GM21367 (cell line): ENCODE results near the gene SLC7A11.
A peak's percentile ranks its signal among the peaks of the same experiment; 100 is the strongest.
"Not testable (repeated sequence)": the region's sequence is repeated elsewhere in the genome, so short reads cannot be mapped to it uniquely, and the experiment has no call there.

ENCODE experiments used
- ATAC-seq: cut with Tn5 transposase; IDR thresholded peaks from one replicate; pipeline ENCODE4 v1.9.1; 2021; ENCODE audit not compliant: unreplicated experiment

Gene SLC7A11

GRCh38 chr4:138216272-138216867 is 25.8 kb downstream of the SLC7A11 start:
- ATAC-seq: no peak

DNA sequence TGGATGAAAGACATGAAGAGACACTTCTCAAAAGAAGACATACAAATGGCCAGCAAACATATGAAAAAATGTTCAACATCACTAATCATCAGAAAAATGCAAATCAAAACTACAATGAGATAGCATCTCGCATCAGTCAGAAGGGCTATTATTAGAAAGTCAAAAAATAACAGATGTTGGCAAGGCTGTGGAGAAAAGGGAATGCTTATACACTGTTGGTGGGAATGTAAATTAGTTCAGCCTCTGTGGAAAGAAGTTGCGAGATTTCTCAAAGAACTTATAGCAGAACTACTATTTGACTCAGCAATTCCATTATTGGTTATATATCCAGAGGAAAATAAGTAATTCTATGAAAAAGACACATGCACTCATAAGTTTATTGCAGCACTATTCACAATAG is 31.6 kb downstream of the SLC7A11 start:
- not testable (repeated sequence) for ATAC-seq

- no peak for ATAC-seq
These were observed 33.1 kb downstream of the SLC7A11 start for GRCh38 chr4:138209094-138209493.

DNA sequence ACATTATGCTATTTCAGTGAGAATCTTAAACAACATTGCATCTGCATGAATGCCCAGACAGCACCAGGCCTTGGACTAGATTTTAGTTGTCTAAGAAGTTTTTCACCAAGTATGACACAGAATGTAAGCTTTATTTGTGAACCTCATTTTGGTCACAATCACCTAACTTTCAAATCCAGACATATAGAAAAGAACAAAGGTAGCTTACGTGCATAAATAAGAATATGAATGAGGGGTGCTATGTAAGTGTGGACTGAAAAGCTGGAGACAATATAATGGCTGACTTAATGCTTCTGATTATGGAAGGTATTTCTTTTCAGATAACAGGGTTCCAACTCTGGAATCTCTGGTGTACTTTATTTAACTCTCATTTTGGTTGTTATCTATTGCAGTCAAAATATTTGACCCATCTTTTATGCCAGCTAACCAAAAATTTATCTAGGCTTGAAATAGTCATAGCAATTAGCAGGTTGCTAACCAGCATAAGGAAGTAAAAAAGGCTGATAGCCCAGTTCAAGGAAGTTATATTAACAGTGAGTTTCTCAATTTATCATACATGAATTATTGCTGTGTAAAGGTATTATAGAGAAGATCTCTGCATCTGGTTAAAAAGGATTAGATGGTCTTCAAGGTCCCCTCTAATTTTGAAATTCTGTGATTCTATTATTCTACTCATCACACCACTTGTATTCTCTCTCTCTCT is 36.5 kb downstream of the SLC7A11 start:
- ATAC-seq: no peak

DNA sequence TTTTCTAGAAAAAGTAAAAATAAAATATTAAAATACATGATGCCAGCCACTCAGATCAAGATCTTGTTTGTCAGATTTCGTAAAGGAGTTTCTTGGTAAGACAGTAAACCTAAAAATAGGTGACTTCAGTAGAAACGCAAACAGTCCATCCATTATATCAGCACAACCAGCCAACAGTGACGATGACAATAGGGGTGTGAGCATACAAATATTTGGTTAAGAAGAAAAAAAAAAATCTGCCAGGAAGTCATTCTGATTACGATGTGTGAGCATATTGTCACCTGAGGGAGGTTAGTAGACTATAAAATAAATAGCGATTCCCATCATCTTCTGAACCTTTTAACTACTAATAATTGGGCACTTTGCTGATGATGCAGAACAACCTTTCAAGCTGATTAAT is 37.6 kb downstream of the SLC7A11 start:
- ATAC-seq: no peak

DNA sequence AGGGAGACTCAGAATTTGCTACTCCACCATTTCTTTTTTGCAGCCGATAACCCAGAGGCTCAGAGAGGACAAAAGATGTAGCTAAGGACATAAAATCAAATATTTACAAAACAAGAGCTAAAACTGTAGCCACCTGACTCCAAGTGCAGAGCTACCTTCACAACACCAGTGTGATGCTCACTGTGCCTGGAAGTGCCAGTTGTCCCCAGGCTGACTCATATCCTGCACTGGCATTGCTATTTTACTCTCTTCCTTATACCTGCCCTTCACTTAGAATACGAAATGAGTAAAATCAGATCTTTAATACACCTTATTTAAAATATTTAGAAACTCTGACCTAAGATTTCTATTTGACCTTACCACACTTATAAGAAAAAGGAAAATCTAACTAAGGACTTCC is 39.5 kb downstream of the SLC7A11 start:
- ATAC-seq: no peak

DNA sequence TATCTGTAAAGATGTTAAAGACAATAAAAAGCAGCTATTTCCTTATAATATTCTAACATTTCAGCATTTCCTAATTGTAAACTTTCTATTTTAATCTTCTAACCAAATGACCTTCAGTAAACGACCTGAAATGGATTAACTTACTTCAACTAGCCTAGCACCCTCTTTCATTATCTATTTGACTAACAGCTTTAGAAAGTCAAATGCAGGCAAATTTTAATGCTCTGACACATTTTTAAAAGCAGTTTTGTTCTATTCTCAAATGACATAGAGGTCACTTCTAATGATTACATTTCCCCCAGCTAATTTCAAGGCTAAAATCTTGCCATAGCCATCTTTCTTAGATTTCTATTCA is 41.9 kb downstream of the SLC7A11 start:
- peak; percentile 35 for ATAC-seq

DNA sequence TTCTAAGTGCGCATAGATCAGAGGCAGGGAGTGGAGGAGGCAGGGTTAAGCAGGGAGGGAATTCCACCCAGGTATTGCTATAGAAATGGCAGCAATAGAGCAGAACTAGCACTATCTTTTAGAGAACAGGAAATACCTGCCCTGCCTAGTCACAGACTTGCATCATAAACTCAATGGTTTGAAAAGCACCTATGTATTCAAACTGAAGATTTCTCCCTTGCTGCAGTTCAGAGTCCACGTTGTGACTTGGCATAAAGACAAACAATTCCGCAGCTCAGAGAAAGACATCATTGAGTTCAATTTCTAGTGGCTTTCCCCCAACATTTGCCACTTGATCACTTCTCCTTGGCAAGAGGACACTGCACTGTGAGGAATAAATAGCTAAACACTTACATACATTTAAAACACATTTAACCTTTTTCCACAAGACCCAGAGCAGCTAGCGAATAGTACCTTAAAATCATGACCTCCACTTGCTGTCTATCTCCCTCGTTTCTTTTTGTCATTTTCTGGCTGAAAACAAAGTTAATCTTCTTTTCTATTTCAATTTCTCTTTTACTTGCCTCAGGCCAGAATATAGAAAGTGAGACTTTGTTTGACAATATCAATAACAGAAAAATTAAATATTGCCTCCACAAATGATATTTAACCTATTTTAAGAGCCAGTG is 42.4 kb downstream of the SLC7A11 start:
- ATAC-seq: peak; percentile 51

DNA sequence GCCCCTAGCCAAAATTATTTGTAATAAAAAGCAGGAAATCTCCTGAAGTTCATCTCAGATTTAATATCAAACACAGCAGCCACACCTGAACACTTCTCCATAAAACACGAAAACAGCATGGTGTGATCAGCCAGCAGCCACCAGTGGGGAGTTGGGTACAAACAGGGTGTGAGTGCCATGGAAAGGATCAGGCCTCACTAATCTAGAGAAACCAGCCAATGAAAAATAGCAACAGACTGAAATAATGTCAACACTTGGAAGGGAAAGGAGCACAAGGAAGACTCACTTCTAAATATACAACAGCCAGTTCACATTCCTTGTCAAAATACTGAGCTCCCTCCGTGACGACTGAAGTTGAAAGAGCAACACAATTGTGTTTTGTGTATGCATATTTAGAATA is 46.0 kb downstream of the SLC7A11 start:
- no peak for ATAC-seq

- ATAC-seq: no peak
These were observed 48.2 kb downstream of the SLC7A11 start for GRCh38 chr4:138193963-138194362.

DNA sequence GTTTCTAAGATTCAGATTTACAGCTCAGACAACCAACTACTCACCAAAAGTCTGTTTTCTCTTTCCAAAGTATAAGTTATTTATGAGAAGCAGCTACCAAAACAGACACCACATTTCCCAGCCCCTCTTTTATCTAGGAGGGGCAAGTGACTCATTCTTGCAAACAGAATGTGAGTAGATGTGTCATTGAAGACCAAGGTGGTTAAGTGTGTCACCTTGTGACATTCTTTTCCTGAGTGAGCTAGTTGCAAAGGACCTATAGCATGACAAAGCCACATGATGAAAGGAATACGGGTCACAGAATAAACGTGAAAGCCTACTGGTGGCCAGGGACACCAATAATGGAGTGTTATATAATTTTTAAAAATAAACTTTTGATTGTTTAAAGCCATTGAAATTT is 50.0 kb downstream of the SLC7A11 start:
- ATAC-seq: no peak

DNA sequence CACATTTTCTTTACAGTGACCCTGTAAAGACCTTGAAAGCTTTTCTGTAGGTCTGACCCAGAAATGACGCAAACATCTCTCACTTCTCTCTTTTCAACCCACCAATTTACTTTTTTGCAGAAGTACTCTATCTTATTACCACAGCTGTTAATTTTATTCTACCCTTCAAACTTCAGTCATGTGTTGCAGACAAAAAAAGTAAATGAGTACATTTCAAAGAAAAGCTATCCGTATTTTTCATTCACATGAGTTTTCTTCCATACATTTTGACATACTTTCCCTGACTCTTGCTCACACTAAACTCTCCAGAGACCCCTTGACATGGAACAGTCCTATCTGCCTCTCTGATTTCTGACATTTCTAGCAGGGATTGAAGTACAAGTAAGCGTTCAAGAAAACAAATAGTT is 51.7 kb downstream of the SLC7A11 start:
- ATAC-seq: peak; percentile 99

- no peak for ATAC-seq
These were observed 52.9 kb downstream of the SLC7A11 start for GRCh38 chr4:138189206-138189605.

GRCh38 chr4:138188406-138189084 is 53.6 kb downstream of the SLC7A11 start:
- no peak for ATAC-seq

- ATAC-seq: no peak
These were observed 56.1 kb downstream of the SLC7A11 start for GRCh38 chr4:138185859-138186645.

- ATAC-seq: no peak
These were observed 57.3 kb downstream of the SLC7A11 start for GRCh38 chr4:138184886-138185285.

- ATAC-seq: peak; percentile 76
These were observed 59.2 kb downstream of the SLC7A11 start for GRCh38 chr4:138182838-138183426.

DNA sequence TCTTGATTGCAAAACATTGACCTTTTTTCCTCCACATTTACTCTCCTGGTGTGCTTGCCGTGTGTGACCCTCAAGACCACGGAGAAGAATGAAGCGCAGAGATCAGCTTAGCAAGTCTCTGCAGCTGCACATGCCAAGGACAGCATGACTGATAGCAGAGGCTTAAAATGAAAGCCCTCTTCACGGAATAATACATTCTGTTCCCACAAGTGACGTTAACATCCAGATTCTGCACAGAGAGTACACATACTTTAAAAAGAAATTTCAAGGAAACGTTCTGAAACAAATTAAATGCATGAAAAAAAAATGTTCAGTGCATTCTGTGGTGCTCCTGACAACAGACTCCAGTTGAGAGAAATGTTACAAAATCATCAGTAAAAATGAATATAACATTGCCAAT is 60.9 kb downstream of the SLC7A11 start:
- no peak for ATAC-seq

GRCh38 chr4:138178566-138178965 is 63.6 kb downstream of the SLC7A11 start:
- no peak for ATAC-seq

DNA sequence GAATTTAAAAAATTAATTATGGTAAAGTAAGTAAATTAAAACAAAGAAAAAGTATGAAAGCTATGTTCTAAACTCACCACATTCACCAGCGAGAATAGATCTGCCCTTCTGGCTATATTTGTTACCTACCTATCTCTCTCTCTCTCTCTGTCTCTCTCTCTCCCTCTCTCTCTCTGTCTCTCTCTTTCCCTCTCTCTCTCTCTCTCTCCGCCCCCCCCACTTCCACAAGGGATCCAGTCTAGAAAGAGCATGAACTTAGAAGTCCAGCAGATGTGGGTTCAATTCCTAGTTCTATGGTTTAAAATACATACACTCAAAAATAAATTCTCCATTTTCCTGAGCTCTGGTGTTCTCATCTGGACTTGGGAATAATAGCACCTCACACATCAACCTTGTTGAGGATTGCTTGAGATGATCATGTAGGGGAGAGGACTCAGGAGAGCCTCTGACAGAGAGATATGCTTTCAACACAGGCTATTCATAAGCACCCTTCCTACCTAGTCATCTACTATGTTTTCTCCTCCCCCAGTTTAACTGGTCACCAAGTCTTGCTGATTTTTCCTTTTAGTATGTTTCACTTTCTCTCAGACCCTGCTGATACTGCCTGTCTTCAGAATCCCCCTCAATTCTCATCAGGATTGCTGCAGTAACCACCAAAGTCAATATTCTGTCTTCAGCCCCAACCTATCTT is 64.7 kb downstream of the SLC7A11 start:
- no peak for ATAC-seq
